GM21423 (cell line): Measurements from ENCODE around the gene AKT1S1.

Experiments used
- ATAC-seq: cut with Tn5 transposase; IDR thresholded peaks from one replicate; pipeline ENCODE4 v1.9.1; 2021; ENCODE audit warnings: mild to moderate bottlenecking, moderate library complexity; ENCODE audit not compliant: unreplicated experiment

The AKT1S1 gene

GRCh38 chr19:49884760-49885159 lies 7.6 kb upstream of the AKT1S1 start:
- no peak for ATAC-seq

DNA sequence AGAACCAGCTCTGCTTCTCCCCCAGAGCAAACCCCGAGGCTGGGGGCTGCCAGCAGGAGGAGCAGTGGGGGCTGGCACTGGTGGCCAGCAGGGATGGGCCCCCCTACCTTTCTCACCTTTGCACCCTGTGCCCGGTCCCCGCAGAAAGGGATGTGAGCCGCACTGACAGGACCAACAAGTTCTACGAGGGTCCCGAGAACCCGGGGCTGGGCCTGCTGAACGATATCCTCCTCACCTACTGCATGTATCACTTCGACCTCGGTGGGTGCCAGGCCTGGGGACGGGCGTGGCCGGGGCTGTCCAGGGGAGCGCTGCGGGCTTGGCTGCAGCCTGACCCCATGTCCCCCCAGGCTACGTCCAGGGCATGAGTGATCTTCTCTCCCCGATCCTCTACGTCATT lies 7.0 kb upstream of the AKT1S1 start:
- ATAC-seq, result no peak

- no peak for ATAC-seq
Measured at GRCh38 chr19:49883094-49883493, 5.9 kb upstream of the AKT1S1 start.

DNA sequence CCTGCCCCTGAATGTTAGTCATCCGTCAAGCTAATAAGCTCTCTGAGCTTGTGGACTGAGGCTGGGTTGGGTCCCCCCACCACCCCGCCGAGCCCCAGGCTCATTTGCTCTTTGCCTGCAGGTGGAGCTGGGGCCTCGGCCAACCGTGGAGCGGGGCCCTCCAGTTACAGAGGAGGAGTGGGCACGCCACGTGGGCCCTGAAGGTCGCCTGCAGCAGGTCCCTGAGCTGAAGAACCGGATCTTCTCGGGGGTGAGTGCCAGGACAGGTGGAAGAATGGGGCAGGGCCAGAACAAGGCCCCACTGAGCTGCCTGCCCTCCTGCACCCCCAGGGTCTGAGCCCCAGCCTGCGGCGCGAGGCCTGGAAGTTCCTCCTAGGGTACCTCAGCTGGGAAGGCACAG lies 5.5 kb upstream of the AKT1S1 start:
- no peak for ATAC-seq

DNA sequence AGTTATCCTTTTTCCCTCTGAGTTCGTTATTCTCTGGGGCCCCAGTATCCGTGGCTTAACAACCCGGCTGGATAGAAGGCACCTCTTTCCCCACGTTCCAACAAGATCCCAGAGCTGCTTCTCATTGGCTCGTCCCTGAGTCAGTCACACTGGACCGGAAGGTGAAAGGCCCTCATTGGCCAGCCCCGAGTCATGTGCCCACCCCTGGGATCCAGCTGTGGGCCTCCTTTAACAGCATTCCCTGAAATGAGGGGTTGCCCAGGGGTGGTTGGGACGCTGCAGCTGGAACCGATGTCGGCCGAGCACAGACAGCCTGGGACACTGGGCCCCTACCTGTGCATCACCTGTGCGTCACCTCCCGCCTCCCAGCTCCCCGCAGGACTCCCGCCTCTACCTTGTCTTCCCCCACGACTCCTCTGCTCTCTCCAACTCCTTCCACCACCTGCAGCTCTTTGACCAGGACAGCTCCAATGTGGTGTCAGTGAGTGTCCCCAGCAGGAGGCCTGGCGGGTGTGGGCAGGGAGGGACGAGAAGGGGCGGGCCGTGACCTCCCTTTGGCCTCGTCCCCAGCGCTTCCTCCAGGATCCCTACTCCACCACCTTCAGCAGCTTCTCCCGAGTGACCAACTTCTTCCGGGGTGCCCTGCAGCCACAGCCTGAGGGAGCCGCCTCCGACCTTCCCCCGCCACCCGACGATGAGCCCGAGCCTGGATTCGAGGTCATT lies 4.7 kb upstream of the AKT1S1 start:
- ATAC-seq, result no peak

DNA sequence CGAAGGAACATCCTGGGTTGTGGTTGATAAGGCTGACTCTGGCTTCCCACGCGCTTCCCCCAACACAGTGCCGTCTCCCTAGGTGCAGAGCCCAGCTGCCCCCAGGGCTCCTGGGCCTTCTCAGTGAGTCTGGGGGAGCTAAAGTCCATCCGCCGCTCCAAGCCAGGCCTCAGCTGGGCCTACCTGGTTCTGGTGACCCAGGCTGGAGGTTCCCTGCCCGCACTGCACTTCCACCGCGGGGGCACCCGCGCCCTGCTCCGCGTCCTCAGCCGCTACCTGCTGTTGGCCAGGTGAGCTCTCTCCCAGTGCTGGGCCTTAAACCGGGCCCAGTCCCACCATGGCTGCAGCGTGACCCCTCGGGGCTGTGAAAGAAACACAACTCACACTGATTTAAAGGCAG lies 4.0 kb upstream of the AKT1S1 start:
- ATAC-seq, result no peak

- ATAC-seq, result no peak
Measured at GRCh38 chr19:49880162-49880869, 3.2 kb upstream of the AKT1S1 start.

DNA sequence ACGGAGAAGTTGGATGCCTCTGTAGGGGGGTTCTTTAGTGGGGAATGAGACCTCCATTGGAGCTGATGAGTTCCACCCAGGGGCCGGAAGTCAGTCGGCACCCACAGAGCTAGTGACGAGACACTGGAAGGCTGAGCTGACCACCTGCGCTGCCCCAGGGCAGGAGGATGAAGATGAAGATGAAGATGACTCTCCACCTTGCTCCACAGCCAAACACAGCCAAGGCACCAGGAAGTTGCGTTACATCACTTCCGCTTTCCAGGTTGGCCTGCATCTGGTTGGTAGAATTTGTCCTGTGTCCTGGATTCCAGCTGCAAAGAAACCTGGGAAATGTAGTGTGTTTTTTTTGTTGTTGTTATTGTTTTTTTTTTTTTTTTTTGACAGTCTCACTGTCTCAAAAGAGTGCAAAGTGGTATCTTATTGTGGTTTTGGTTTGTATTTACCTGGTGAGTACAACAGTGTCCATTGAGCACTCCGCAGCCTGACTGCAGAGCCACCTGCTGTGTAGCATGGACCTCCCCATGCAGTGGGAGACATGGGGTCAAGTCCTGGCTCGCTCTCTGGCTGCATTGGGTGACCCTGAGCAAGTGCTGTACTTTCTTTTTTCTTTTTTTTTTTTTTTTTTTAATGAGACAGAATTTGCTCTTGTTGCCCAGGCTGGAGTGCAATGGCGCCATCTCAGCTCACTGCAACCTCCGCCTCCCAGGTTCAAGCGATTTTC lies 2.2 kb upstream of the AKT1S1 start:
- no peak for ATAC-seq

- no peak for ATAC-seq
Measured at GRCh38 chr19:49878744-49879070, 1.6 kb upstream of the AKT1S1 start.

DNA sequence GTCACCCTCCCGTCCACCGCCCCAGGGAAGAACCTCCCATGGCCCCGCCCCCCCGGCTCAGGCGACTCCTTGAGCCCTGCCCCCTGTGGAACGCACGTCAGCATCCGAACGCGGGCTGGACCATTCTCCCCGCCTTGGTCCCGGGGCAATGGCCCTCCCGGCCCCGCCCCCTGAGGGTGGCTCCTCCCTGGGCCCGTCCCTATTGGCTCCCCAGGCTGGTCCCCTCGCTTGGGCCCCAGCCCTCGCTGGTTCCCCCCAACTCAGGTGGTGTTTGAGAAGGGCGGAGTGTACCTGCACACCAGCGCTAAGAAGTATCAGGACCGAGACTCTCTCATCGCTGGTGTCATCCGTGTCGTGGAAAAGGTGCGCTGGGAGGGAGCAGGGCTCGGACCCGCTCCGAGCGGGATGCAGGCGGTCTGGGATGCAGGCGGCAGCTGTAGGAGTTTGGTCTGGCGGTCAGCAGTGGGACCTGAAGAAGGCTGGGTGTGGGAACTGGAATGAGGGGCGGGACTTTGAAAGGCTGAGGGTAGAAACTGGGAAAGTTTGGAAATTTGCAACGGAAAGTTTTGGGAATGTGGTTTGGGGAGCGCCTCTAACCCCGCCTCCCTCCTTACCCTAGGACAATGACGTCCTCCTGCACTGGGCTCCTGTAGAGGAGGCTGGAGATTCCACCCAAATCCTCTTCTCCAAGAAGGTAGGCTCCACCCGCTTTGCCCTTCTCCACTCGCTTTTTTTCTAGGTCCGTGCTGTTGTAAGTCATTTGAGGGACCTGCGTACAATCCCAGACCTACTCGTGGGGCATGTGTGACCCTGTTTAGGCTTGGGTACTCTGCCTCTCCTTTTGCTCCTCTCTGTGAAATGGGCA lies 956 bp upstream of the AKT1S1 start:
- peak; percentile 43 for ATAC-seq

GRCh38 chr19:49876422-49877019 lies 634 bp downstream of the AKT1S1 start:
- ATAC-seq, result peak; percentile 55

- no peak for ATAC-seq
Measured at GRCh38 chr19:49875857-49876421, 1.2 kb downstream of the AKT1S1 start.

GRCh38 chr19:49875177-49875576 lies 2.0 kb downstream of the AKT1S1 start:
- no peak for ATAC-seq

- no peak for ATAC-seq
Measured at GRCh38 chr19:49874503-49875157, 2.5 kb downstream of the AKT1S1 start.

GRCh38 chr19:49873834-49874233 lies 3.3 kb downstream of the AKT1S1 start:
- ATAC-seq, result no peak

GRCh38 chr19:49873129-49873521 lies 4.0 kb downstream of the AKT1S1 start:
- no peak for ATAC-seq

DNA sequence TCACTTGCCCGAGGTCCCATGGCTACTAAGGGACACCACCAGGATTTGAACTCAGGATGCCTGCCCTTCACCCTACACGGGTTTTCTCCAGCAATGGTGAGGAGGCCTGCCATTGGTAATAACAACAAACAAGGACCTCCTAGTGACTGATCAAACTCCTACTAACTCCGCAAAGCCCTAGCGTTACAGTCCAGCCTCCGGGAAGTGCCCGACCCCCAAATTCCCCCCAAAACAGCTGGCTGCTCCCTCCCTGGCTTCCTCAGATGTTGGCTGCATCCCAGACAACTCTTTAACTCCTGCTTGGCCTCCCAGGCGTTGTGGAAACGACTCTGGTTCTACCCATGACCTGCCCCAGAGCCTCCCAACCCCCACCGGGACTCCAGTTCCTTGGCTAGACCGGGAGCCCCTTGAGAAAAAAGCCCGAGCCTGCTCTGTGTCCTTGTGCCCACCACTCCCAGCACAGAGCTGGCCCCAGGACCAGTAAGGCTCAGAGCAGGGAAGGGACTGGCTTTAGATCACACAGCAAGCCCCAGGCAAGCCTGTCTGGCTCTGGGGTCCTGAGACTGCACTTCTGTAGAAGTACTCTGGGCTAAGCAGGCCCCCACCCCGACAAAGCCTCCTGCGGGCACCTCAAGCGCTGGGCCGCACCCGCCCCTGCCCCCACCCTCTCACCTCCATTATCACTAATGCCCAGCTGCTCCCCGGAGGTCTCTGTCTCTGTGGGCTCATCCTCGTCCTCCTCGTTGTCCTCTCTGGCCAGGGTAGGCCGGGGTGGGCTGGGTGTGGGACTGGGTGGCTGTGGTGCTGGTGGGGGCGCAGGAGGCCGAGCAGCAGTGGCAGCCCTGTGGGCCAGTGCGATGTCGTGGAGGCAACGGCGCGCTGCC lies 4.7 kb downstream of the AKT1S1 start:
- ATAC-seq, result no peak

DNA sequence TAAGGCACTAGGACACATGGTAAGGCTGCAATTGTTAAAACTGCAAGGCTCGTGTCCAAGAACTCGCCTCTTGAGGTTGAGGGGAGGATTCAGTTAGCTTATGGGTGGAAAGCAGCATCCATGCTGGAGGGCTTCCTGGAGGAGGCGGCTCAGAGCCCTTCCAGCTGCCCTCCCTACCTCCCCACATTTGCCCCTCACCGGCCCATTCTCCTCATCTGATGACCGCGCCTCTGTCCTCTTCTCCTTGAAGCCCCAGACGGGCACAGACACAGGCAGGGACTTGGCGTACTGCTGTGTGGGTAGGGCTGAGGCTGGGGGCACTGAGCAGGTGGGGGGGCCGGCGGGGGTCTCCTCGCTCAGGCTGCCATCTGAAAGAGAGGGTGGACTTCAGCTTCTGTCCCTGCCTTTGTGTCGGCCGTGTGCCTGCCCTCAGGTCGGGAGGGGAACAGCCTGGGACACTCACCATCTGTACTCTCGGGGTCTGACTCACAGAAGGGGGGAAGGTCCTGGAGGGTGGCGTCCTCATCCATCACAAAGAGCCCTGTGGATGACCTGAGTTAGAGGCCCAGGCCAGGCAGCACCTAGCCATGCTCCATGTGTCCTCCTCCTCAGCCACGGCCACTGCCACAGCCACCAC lies 5.7 kb downstream of the AKT1S1 start:
- ATAC-seq, result no peak
